ENCODE measurements around the gene NCKAP5. TPM values are rescaled to one million over a fixed set of nuclear protein-coding genes. Genes with fewer than 3 reads are reported as not detected.

NCKAP5 gene
- total and polyA plus RNA-seq, 2 donors (not counting 1 experiment from before 2014, with no cell fraction given) = not detected

GRCh38 chr2:132642415-132642814, 925.8 kb downstream of the NCKAP5 start:
- WGBS (ENCODE audit: insufficient coverage) = no CpG with 5 or more reads among the region's 2 CpGs
- intact Hi-C loops (cut with micrococcal nuclease) = no loop called here
- ATAC-seq (ENCODE audit: low read depth) (no peak), DNase-seq (no peak)
- Mint-ChIP-seq H3K27ac (no peak overlapping the region), H3K9me3 (ENCODE audit: insufficient read depth) (no peaks in the 10 kb centered on the region), H3K4me1 (peaks cover 39% of the 10 kb centered on the region), H3K4me3 (no peak overlapping the region), H3K27me3 (no peaks in the 10 kb centered on the region)
- TF ChIP-seq EZH2 (IDR thresholded peaks at IDR 0.05; ENCODE audit: borderline replicate concordance, insufficient read depth, low read depth, low read length, poor library complexity, severe bottlenecking) (no peak), CTCF (IDR thresholded peaks at IDR 0.05) (no peak)
- H3K27ac ChIP-seq (ENCODE audit: low read length in 2 of 2) = no peak overlapping the region
- H3K79me2 ChIP-seq (ENCODE audit: control insufficient read depth, insufficient read depth, low read length) = no peaks in the 10 kb centered on the region
- H3K9ac ChIP-seq (ENCODE audit: low read length) = no peak overlapping the region
- H3K36me3 ChIP-seq (replicated peaks in 1 of 2; ENCODE audit: control extremely low read depth in 1 of 2, control insufficient read depth in 1 of 2, extremely low read depth in 1 of 2, insufficient read depth in 2 of 2, low read length in 1 of 2) = no peaks in the 10 kb centered on the region
- no peaks in the 10 kb centered on the region for H3K27me3 ChIP-seq (replicated peaks in 1 of 4; ENCODE audit: control extremely low read depth in 1 of 4, control insufficient read depth in 3 of 4, insufficient read depth in 4 of 4, low read length in 3 of 4)
- CTCF ChIA-PET = no interaction called here
- POLR2A ChIA-PET = no interaction called here
- H3K9me3 ChIP-seq (ENCODE audit: control extremely low read depth in 1 of 3, control insufficient read depth in 2 of 3, insufficient read depth in 1 of 3, low read length in 2 of 3) = peaks cover 0 to 7% (median 0%) of the 10 kb centered on the region in 3 donors
- no peak overlapping the region for H3K4me3 ChIP-seq (ENCODE audit: control extremely low read depth in 1 of 5, extremely low read depth in 1 of 5, insufficient read depth in 1 of 5, low read depth in 2 of 5, low read length in 4 of 5)
- no peaks in the 10 kb centered on the region for H4K20me1 ChIP-seq (ENCODE audit: control insufficient read depth, insufficient read depth, low read length, poor library complexity, severe bottlenecking)
- H3K4me2 ChIP-seq (replicated peaks; ENCODE audit: low read depth, low read length, poor library complexity, severe bottlenecking) = no peak overlapping the region
- no peak overlapping the region for H2AFZ ChIP-seq (ENCODE audit: insufficient read depth, low read depth, low read length, poor library complexity, severe bottlenecking)
- H3K4me1 ChIP-seq (ENCODE audit: control insufficient read depth in 2 of 2, insufficient read depth in 2 of 2, low read length in 2 of 2) = peaks cover 4 to 11% of the 10 kb centered on the region in 2 donors

GRCh38 chr2:132641819-132642218, 926.4 kb downstream of the NCKAP5 start:
- no peak overlapping the region for H3K4me3 Mint-ChIP-seq
- no peaks in the 10 kb centered on the region for H3K27me3 Mint-ChIP-seq
- peaks cover 36% of the 10 kb centered on the region for H3K4me1 Mint-ChIP-seq
- intact Hi-C loops (cut with micrococcal nuclease) = no loop called here
- no peak overlapping the region for H3K4me2 ChIP-seq (replicated peaks; ENCODE audit: low read depth, low read length, poor library complexity, severe bottlenecking)
- no peaks in the 10 kb centered on the region for H3K36me3 ChIP-seq (replicated peaks in 1 of 2; ENCODE audit: control extremely low read depth in 1 of 2, control insufficient read depth in 1 of 2, extremely low read depth in 1 of 2, insufficient read depth in 2 of 2, low read length in 1 of 2)
- no peaks in the 10 kb centered on the region for H3K9me3 Mint-ChIP-seq (ENCODE audit: insufficient read depth)
- H3K4me1 ChIP-seq (ENCODE audit: control insufficient read depth in 2 of 2, insufficient read depth in 2 of 2, low read length in 2 of 2) = peaks cover 4 to 11% of the 10 kb centered on the region in 2 donors
- no peak overlapping the region for H3K9ac ChIP-seq (ENCODE audit: low read length)
- H3K27me3 ChIP-seq (replicated peaks in 1 of 4; ENCODE audit: control extremely low read depth in 1 of 4, control insufficient read depth in 3 of 4, insufficient read depth in 4 of 4, low read length in 3 of 4) = no peaks in the 10 kb centered on the region
- H3K27ac ChIP-seq (ENCODE audit: low read length in 2 of 2) = no peak overlapping the region
- H3K4me3 ChIP-seq (ENCODE audit: control extremely low read depth in 1 of 5, extremely low read depth in 1 of 5, insufficient read depth in 1 of 5, low read depth in 2 of 5, low read length in 4 of 5) = no peak overlapping the region
- peaks cover 0 to 7% (median 0%) of the 10 kb centered on the region in 3 donors for H3K9me3 ChIP-seq (ENCODE audit: control extremely low read depth in 1 of 3, control insufficient read depth in 2 of 3, insufficient read depth in 1 of 3, low read length in 2 of 3)
- TF ChIP-seq EZH2 (IDR thresholded peaks at IDR 0.05; ENCODE audit: borderline replicate concordance, insufficient read depth, low read depth, low read length, poor library complexity, severe bottlenecking) (no peak), CTCF (IDR thresholded peaks at IDR 0.05) (no peak)
- POLR2A ChIA-PET = no interaction called here
- H3K27ac Mint-ChIP-seq = no peak overlapping the region
- CTCF ChIA-PET = no interaction called here
- no peak for ATAC-seq (ENCODE audit: low read depth)
- no peak for DNase-seq
- H2AFZ ChIP-seq (ENCODE audit: insufficient read depth, low read depth, low read length, poor library complexity, severe bottlenecking) = no peak overlapping the region
- no peaks in the 10 kb centered on the region for H4K20me1 ChIP-seq (ENCODE audit: control insufficient read depth, insufficient read depth, low read length, poor library complexity, severe bottlenecking)
- no peaks in the 10 kb centered on the region for H3K79me2 ChIP-seq (ENCODE audit: control insufficient read depth, insufficient read depth, low read length)
